ENCODE data around the gene C2CD4C. TPM values are rescaled to one million over a fixed set of nuclear protein-coding genes. Genes with fewer than 3 reads are reported as not detected.

The C2CD4C gene, protein sequence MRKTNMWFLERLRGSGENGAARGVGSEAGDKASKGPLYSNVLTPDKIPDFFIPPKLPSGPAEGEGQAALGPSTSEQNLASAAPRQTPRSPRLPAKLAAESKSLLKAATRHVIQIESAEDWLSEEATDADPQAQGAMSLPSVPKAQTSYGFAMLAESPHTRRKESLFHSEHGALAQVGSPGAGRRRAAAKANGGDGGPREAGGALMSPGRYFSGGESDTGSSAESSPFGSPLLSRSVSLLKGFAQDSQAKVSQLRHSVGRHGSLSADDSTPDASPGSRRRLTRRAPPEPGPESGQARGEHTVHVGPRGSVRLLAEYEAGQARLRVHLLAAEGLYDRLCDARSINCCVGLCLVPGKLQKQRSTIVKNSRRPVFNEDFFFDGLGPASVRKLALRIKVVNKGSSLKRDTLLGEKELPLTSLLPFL
- total RNA-seq (2022) = 0.12 and 0.15 TPM in 2 replicates
- not detected for Bru-seq, nascent RNA
- BruChase-seq, experiment 1, labeled RNA remaining after a 6-hour chase = percentile 20 among the genes with signal in this experiment
- percentile 19 among the genes with signal in this experiment for BruChase-seq, experiment 2, labeled RNA remaining after a 2-hour chase
- long read RNA-seq = 0 reads

DNA sequence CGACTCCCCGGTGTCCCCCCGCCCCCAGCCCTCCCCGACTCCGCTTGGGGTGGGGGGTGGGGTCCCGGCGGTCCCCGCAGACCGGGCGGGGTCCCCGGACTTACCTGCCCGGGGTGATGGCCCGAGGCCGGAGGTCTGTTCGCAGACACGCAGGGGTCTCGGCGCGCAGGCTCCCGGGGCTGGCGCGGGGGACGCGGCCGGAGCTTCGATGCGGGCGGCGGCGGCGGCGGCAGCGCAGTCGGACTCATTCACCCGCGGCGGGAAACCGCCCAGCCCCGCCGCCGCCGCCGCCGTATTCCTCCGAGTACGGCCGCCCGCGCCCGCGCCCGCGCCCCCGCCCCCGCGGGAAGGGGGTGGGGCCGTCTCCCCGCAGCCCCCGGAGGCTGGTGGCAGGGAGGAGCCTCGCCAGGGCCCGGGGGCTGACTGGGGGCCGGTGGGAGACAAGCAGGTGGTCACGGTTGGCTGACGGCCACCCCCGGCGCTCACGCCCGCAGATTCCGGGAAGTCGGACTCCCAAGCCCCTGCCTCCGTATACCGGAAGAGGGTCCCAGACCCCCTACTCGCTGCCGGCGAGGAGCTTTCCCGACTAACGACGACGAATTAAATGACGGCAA lies at the start of gene C2CD4C:
Gene C2CD4C, minus strand, starts transcription at position 246 of the 614 bp plus-strand sequence. CDS start 786 bp downstream, outside the sequence.
- peak within 1 kb of the TSS; percentile 45 for H3K4me3 Mint-ChIP-seq (ENCODE audit: low read depth, unreplicated experiment)
- TF ChIP-seq, protein P1, sequence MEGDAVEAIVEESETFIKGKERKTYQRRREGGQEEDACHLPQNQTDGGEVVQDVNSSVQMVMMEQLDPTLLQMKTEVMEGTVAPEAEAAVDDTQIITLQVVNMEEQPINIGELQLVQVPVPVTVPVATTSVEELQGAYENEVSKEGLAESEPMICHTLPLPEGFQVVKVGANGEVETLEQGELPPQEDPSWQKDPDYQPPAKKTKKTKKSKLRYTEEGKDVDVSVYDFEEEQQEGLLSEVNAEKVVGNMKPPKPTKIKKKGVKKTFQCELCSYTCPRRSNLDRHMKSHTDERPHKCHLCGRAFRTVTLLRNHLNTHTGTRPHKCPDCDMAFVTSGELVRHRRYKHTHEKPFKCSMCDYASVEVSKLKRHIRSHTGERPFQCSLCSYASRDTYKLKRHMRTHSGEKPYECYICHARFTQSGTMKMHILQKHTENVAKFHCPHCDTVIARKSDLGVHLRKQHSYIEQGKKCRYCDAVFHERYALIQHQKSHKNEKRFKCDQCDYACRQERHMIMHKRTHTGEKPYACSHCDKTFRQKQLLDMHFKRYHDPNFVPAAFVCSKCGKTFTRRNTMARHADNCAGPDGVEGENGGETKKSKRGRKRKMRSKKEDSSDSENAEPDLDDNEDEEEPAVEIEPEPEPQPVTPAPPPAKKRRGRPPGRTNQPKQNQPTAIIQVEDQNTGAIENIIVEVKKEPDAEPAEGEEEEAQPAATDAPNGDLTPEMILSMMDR (IDR thresholded peaks at IDR 0.05; ENCODE audit: unreplicated experiment) = no peak
- CTCF ChIA-PET = no interaction called here
- no peak for DNase-seq
- intact Hi-C loops (cut with micrococcal nuclease; ENCODE audit: unreplicated experiment) = no loop called here
- no peaks in the 10 kb centered on the region for H3K9me3 Mint-ChIP-seq (ENCODE audit: low read depth, unreplicated experiment)
- peaks cover 9% of the 10 kb centered on the region for H3K4me1 Mint-ChIP-seq (ENCODE audit: low read depth, unreplicated experiment)
- no TSS peak for BruUV-seq (replicated peaks)
- no peak within 1 kb of the TSS for H3K27ac Mint-ChIP-seq (ENCODE audit: unreplicated experiment)
- no peaks in the 10 kb centered on the region for H3K36me3 Mint-ChIP-seq (ENCODE audit: insufficient read depth, unreplicated experiment)
- peaks cover 13% of the 10 kb centered on the region for H3K27me3 Mint-ChIP-seq (ENCODE audit: unreplicated experiment)

DNA sequence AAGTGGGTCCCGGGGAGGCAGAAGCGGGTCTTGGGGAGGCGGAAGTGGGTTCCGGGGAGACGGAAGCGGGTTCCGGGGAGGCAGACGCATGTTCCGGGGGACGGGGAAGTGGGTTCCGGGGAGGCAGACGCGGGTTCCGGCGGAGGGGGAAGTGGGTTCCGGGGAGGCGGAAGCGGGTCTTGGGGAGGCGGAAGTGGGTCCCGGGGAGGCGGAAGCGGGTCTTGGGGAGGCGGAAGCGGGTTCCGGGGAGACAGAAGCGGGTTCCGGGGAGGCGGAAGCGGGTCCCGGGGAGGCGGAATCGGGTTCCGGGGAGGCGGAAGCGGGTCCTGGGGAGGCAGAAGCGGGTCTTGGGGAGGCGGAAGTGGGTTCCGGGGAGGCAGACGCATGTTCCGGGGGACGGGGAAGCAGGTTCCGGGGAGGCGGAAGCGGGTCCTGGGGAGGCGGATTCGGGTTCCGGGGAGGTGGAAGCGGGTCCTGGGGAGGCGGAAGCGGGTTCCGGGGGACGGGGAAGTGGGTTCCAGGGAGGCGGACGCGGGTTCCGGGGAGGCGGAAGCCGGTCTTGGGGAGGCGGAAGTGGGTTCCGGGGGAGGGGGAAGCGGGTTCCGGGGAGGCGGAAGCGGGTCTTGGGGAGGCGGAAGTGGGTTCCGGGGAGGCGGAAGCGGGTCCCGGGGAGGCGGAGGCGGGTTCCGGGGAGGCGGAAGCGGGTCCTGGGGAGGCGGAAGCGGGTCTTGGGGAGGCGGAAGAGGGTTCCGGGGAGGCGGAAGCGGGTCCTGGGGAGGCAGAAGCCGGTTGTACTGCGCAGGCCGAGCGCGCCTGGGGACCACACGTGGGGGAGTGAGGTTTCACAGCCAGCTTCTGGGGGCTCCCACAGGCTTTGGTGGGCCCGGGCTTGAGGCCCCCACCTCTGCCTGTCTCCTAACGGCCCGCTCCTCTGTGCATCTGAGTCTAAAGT lies 49.4 kb upstream of the C2CD4C start:
- Mint-ChIP-seq H3K4me3 (ENCODE audit: low read depth, unreplicated experiment) (no peak overlapping the region), H3K9me3 (ENCODE audit: low read depth, unreplicated experiment) (no peaks in the 10 kb centered on the region), H3K4me1 (ENCODE audit: low read depth, unreplicated experiment) (no peaks in the 10 kb centered on the region), H3K27ac (ENCODE audit: unreplicated experiment) (no peak overlapping the region), H3K36me3 (ENCODE audit: insufficient read depth, unreplicated experiment) (peaks cover 27% of the 10 kb centered on the region), H3K27me3 (ENCODE audit: unreplicated experiment) (no peaks in the 10 kb centered on the region)
- TF ChIP-seq, protein P1 (IDR thresholded peaks at IDR 0.05; ENCODE audit: unreplicated experiment) = no peak
- DNase-seq = no peak
- intact Hi-C loops (cut with micrococcal nuclease; ENCODE audit: unreplicated experiment) = no loop called here
- BruUV-seq (replicated peaks) = no TSS peak
- CTCF ChIA-PET = no interaction called here

DNA sequence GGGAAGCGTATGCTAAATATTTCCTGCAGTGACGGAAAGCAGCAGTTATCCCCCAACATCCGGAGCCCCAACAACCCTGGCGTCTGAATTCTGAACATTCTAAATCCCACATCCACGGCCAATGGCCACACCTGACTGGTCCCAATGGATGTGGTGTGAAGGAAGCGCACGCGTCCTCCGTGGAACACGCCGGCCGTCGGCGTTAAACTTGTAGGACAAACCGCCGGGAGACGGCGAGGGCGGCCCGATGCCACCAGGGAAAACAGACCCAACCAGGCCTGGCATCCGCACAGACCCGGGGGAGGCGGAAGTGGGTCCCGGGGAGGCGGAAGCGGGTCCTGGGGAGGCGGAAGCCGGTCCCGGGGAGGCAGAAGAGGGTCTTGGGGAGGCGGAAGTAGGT lies 48.7 kb upstream of the C2CD4C start:
- no peaks in the 10 kb centered on the region for H3K4me1 Mint-ChIP-seq (ENCODE audit: low read depth, unreplicated experiment)
- CTCF ChIA-PET = no interaction called here
- intact Hi-C loops (cut with micrococcal nuclease; ENCODE audit: unreplicated experiment) = no loop called here
- TF ChIP-seq, protein P1 (IDR thresholded peaks at IDR 0.05; ENCODE audit: unreplicated experiment) = no peak
- H3K36me3 Mint-ChIP-seq (ENCODE audit: insufficient read depth, unreplicated experiment) = peaks cover 24% of the 10 kb centered on the region
- BruUV-seq (replicated peaks) = no TSS peak
- no peak for DNase-seq
- no peak overlapping the region for H3K4me3 Mint-ChIP-seq (ENCODE audit: low read depth, unreplicated experiment)
- H3K27me3 Mint-ChIP-seq (ENCODE audit: unreplicated experiment) = no peaks in the 10 kb centered on the region
- H3K27ac Mint-ChIP-seq (ENCODE audit: unreplicated experiment) = no peak overlapping the region
- H3K9me3 Mint-ChIP-seq (ENCODE audit: low read depth, unreplicated experiment) = no peaks in the 10 kb centered on the region

DNA sequence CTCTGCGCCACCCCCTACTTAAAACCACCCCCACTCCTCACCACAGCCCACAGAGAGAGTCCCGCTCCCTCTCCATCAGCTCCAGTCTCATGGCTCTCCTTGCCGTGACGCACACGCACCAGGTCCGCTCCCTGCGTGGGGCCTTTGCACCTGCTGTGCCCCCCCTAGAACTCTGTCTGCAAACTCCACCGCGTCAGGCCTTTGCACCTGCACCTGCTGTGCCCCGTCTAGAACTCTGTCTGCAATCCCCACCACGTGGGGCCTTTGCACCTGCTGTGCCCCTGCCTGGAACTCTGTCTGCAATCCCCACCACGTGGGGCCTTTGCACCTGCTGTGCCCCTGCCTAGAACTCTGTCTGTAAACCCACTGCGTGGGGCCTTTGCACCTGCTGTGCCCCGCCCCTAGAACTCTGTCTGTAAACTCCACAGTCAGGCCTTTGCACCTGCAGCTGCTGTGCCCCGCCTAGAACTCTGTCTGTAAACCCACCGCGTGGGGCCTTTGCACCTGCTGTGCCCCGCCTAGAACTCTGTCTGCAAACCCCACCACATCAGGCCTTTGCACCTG lies 47.7 kb upstream of the C2CD4C start:
- CTCF ChIA-PET = no interaction called here
- H3K27ac Mint-ChIP-seq (ENCODE audit: unreplicated experiment) = no peak overlapping the region
- intact Hi-C loops (cut with micrococcal nuclease; ENCODE audit: unreplicated experiment) = no loop called here
- no peak overlapping the region for H3K4me3 Mint-ChIP-seq (ENCODE audit: low read depth, unreplicated experiment)
- TF ChIP-seq, protein P1 (IDR thresholded peaks at IDR 0.05; ENCODE audit: unreplicated experiment) = no peak
- peaks cover 14% of the 10 kb centered on the region for H3K36me3 Mint-ChIP-seq (ENCODE audit: insufficient read depth, unreplicated experiment)
- no peaks in the 10 kb centered on the region for H3K27me3 Mint-ChIP-seq (ENCODE audit: unreplicated experiment)
- no peaks in the 10 kb centered on the region for H3K4me1 Mint-ChIP-seq (ENCODE audit: low read depth, unreplicated experiment)
- no peak for DNase-seq
- H3K9me3 Mint-ChIP-seq (ENCODE audit: low read depth, unreplicated experiment) = no peaks in the 10 kb centered on the region
- no TSS peak for BruUV-seq (replicated peaks)

Data from Calu3 (cell line).